ENCODE data around the gene GSTM3.

GRCh38 chr1:109783436-109783835, 42.6 kb upstream of the GSTM3 start:
- TF ChIP-seq CTCF (IDR thresholded peaks at IDR 0.05; ENCODE audit: low read length) = no peak
- TF ChIP-seq EZH2 (IDR thresholded peaks at IDR 0.05; ENCODE audit: borderline replicate concordance, low read length) = no peak

All from OCI-LY1 (cell line).